Right ventricle myocardium superior (tissue), 1 donor: ENCODE data around the gene DIP2A. TPM values are rescaled to one million over a fixed set of nuclear protein-coding genes. Genes with fewer than 3 reads are reported as not detected.

Experiments
- ATAC-seq: fragments of 200-7000 bp; cut with Tn5 transposase; one replicate; pipeline ENCODE4 v1.9.1; 2020; ENCODE audit warnings: mild to moderate bottlenecking; ENCODE audit not compliant: poor library complexity
- DNase-seq: peaks from one replicate; pipeline ENCODE4 v3.0.0-alpha.2; 2020
- intact Hi-C: fragments of 100-400 bp; cut with DNase I; formaldehyde crosslinking; loops from one replicate; pipeline ENCODE4 v1.11.2; 2022
- long read RNA-seq: library from polyadenylated mRNA; unstranded; transcript quantifications from one replicate; pipeline ENCODE4 v2.0.0, GENCODE V29; 2021
- total RNA-seq: library from RNA; stranded (reverse); fragmentation: NEBNext Ultra II Directional; extraction: Animal tissue kit (Norgen Biotek cat#: 25700); gene quantifications from one replicate; pipeline ENCODE4 v1.2.1, GENCODE V29; 2021
- donor health status: DM: no; HTN: yes; CAD: no; lungs with severe emphysema.

The DIP2A gene, protein sequence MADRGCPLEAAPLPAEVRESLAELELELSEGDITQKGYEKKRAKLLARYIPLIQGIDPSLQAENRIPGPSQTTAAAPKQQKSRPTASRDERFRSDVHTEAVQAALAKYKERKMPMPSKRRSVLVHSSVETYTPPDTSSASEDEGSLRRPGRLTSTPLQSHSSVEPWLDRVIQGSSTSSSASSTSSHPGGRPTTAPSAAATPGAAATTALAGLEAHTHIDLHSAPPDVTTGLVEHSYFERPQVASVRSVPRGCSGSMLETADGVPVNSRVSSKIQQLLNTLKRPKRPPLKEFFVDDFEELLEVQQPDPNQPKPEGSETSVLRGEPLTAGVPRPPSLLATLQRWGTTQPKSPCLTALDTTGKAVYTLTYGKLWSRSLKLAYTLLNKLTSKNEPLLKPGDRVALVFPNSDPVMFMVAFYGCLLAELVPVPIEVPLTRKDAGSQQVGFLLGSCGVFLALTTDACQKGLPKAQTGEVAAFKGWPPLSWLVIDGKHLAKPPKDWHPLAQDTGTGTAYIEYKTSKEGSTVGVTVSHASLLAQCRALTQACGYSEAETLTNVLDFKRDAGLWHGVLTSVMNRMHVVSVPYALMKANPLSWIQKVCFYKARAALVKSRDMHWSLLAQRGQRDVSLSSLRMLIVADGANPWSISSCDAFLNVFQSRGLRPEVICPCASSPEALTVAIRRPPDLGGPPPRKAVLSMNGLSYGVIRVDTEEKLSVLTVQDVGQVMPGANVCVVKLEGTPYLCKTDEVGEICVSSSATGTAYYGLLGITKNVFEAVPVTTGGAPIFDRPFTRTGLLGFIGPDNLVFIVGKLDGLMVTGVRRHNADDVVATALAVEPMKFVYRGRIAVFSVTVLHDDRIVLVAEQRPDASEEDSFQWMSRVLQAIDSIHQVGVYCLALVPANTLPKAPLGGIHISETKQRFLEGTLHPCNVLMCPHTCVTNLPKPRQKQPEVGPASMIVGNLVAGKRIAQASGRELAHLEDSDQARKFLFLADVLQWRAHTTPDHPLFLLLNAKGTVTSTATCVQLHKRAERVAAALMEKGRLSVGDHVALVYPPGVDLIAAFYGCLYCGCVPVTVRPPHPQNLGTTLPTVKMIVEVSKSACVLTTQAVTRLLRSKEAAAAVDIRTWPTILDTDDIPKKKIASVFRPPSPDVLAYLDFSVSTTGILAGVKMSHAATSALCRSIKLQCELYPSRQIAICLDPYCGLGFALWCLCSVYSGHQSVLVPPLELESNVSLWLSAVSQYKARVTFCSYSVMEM (N-terminal part only)
- total RNA-seq = 21.6 TPM
- long read RNA-seq, full-length matches to known transcripts = 5 of 22 reads
- long read RNA-seq, partial matches to known transcripts = 11 of 22 reads
- long read RNA-seq, other reads (novel, unspliced or antisense) = 6 of 22 reads

DNA sequence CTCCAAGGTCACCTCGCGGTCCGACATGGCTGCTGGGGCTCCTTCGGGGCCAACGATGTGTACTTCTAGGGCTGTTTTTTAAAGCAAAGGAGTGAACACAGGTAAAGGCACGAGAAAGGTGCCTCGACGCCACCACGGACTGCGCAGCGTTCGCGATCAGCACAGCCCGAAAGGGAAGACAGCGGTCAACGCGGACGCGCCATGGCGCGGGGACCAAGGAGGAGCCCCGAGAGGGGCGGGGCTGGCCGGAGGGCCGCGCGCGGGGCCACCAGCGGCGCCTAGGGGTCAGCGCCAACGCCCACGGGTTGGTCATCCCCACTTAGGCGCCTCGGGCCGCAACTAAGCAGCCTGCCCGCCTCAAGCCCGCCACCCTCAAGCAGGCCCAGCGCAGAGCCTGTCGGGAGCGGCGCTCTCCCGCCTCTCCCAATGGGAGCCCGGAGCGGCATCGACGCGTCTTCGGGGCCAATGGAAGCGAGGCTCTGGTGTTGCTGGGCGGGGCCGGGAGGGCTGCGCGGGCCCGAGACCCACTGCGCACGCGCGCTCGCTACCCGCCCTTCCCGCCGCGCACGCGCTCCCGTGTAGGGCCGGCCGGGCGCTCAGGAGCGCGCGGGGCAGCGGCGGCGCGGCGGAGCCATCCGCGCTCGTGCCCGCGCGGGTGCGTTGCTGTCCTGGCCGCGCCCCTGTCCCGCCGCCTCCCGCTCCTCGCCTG lies at the start of gene DIP2A:
DIP2A (plus strand) TSS at position 577 of the 709 bp plus-strand sequence. CDS start 241 bp downstream, outside the sequence.
- DNase-seq = peak; percentile 97
- ATAC-seq = peak; percentile 96
- intact Hi-C loops = no loop called here

DNA sequence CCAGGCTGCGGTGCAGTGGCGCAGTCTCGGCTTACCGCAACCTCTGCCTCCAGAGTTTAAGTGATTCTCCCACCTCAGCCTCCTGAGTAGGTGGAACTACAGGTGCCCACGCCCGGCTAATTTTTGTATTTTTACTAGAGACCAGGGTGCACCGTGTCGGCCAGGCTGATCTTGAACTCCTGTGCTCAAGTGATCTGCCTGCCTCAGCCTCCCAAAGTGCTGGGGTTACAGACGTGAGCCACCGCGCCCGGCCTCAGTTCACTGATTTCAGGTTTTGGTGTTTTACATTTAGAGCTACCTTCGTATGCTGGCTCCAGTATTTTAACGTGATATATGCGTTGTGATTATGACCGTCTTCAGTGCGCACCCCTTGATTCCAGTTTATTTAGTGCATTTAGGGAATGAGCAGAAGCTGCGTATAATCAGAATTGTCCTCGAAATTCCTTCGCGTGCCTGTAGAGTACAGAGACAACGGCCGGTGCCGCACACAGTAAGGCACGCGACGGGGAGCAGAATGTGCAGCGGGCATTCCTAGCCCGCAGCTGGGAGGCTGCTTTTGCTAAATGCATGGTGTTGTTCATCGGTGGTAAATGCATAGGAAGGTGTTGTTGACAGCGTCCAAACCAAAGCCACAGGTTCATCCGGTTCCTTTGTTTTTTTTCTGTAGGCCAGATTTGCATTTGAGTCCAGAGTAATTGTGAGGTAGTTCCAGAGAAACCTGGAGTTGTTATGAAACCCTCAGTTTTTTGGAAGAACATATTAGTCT lies 48.9 kb upstream of the DIP2A start:
- intact Hi-C loops = no loop called here
- ATAC-seq (no peak), DNase-seq (peak; percentile 17)

DNA sequence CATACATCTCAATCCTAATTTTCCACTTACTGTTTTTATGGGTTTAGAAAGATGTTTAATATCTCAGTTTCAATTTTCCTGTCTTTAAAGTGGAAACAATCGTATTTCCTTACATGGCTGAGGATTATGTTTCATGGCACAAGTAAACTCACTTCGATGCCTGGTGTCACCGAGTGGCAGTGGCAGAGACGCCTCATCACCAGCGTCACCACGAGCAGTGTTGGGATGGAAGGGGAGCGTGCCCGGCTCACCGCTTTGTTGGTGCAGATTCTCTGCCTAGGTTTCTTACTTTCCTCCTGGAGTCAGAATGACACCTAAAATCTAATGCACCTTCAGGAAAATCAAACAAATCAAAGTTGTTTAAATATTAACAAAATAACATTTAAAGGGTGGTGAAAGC lies 48.2 kb upstream of the DIP2A start:
- intact Hi-C loops = no loop called here
- DNase-seq = peak; percentile 7

DNA sequence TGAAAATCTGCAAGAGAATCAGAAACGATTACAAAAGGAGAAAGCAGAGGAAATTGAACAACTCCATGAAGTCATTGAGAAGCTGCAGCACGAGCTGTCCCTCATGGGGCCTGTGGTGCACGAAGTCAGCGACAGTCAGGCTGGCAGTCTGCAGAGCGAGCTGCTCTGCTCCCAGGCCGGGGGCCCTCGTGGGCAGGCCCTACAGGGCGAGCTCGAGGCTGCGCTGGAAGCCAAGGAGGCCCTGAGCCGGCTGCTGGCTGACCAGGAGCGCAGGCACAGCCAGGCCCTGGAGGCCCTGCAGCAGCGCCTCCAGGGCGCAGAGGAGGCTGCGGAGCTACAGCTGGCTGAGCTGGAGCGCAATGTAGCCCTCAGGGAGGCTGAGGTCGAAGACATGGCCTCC lies 47.5 kb upstream of the DIP2A start:
- intact Hi-C loops = no loop called here
- ATAC-seq (no peak), DNase-seq (peak; percentile 20)

More for the DNA sequence above, 48.2 kb upstream of the DIP2A start:
- no peak for ATAC-seq

DNA sequence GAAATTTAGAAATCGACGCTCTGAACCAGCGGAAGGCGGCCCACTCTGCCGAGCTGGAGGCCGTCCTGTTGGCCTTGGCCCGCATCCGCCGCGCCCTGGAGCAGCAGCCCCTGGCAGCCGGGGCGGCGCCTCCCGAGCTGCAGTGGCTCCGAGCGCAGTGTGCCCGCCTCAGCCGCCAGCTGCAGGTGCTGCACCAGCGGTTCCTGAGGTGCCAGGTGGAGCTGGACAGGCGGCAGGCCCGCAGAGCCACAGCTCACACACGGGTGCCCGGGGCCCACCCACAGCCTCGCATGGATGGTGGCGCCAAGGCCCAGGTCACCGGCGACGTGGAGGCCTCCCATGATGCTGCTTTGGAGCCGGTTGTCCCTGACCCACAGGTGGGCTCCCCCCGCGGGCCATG lies 47.0 kb upstream of the DIP2A start:
- peak; percentile 24 for DNase-seq
- intact Hi-C loops = no loop called here
- ATAC-seq = no peak

DNA sequence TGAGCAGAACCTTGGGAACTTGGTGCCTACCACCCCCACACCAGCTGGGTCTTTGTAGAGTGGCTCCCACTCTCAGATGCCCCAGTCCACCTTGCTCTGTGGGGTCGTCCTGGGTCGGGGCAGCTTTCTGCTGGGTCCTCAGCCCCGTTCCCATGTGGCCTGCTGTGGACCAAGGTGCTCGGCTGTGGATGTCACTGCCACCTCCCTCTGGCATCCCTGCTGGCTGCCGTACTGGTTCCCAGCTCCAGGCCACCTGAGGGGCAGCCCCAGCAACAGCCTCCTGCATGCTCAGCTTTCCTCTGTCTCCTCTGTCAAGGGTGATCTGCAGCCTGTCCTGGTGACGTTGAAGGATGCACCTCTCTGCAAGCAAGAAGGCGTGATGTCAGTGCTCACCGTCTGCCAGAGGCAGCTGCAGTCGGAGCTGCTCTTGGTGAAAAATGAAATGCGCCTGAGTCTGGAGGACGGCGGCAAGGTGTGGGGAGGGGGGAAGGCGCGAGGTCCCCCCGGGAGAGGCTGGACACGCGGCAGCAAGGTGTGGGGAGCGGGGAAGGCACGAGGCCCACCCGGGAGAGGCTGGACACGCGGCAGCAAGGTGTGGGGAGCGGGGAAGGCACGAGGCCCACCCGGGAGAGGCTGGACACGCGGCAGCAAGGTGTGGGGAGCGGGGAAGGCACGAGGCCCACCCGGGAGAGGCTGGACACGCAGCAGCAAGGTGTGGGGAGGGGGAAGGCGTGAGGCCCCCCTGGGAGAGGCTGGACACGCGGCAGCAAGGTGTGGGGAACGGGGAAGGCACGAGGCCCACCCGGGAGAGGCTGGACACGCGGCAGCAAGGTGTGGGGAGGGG lies 45.9 kb upstream of the DIP2A start:
- ATAC-seq (no peak), DNase-seq (peak; percentile 31)
- intact Hi-C loops = no loop called here

DNA sequence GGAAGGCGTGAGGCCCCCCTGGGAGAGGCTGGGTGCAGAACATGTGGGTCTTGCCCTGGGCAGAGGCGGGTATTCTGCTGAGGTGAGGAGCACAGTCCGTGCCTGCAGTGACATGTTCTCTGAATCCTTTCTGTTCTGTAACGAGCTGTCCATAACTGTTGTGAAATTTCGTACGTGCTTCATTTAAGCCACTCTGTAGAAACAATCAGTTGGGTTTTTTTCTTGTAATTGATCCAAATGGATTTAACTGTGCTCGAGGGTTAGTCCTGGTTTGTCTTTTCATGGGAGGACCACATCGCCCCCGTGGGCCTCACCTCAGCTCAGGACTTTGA lies 45.4 kb upstream of the DIP2A start:
- no peak for ATAC-seq
- intact Hi-C loops = no loop called here
- DNase-seq = peak; percentile 1

DNA sequence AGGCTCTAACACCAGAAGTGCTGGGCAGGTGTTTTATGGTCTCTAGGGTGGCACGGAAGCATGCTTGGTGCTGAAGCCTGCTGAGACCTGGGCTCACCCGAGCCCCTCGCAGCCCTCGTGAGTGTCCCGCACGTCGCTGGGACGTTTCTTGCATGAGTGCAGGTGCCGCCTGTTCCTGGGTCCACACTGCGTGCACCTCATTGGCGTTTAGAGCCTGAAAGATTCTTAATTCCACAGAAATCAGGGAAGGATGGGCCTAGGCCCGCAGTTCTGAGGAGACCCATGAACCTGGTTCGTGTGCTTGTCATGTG lies 43.8 kb upstream of the DIP2A start:
- intact Hi-C loops = no loop called here
- ATAC-seq (no peak), DNase-seq (peak; percentile 18)

DNA sequence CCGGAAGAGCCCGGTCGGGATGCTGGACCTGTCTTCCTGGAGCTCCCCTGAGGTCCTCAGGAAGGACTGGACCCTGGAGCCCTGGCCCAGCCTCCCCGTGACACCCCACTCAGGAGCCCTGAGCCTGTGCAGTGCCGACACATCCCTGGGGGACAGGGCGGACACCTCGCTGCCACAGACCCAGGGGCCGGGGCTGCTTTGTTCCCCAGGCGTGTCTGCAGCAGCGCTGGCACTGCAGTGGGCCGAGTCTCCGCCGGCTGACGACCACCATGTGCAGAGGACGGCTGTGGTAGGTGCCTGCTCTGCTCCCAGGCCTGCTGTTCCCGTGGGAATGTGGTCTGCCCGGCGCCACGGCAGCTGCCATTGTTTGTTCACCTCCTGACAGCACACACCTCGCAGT lies 42.1 kb upstream of the DIP2A start:
- ATAC-seq (no peak), DNase-seq (peak; percentile 18)
- intact Hi-C loops = no loop called here

DNA sequence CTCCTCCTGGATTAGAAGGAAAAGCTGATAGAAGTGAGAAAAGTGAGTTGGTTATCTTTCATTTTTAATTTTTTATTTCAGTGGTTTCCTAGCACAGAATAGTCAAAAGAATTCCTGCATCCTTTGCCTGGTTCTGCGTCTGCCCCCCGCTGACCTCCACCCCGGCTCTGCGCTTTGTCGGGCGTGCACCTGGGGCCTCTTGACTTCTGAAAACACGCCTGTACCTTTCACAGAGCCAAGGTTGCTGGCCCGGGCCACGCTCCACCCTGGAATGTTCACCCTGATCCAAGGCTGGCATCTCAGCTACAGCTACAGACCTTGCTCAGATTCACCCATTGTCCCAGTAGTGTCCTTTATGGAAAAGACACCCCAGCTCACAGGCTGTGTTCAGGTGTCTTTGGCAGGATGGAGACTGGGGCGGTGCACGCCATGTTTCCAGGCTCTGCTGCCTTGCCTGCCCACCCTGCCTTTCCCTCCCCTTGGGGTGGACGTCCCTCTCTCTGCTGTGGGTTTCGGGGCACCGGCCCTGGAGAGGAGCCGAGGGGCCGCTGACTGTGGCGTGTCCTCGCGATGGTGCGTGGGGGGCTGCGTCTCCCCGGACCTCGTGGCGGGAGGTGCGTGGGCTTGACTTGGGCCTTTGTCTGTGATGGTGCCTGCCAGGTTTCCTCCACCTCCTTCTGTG lies 40.3 kb upstream of the DIP2A start:
- peak; percentile 17 for DNase-seq
- intact Hi-C loops = no loop called here
- ATAC-seq = no peak

DNA sequence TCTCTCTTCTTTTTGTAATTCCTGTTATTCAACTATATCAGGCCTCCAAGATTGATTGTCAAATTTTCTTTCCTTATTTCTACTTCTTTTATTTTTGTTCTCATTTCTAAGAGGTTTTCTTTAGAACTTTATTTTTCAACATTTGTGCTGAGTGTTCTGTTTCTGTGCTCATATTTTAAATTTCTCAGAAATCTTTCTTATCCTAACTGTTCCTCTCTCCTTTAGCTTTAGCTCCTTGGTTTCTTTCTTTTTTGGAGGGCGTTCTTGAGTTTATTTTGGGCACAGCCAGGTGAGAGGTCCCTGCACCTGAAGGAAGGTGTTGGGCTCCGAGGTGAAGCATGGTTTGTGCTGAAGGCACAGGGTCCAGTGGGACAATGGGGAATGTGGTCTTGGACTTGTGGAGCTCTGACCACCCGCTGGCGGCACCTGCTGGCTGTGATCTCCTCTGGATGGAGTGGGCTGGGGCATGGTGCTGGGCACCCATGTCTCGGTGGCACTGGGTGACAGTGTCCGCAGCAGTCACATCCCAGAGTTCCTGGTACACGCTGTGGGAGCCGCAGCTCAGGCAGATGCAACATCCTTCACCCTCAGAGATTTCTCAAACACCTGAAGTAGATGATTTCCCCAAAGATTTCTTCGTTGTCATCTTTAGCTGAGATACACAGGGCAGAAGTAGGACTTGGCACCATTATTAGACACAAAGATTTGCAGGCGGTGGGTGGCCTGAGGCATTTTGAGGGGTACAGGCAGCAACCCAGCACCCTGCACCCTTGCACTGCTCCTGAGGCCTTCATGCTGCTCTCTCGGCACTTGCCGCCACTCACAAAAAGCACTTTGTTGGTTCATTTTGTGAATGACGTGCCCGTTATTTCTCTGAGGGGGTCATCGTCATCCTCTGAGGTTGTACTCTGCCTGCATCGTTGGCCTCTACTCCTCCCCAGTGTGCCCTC lies 38.2 kb upstream of the DIP2A start:
- ATAC-seq (no peak), DNase-seq (peak; percentile 34)
- intact Hi-C loops = no loop called here

DNA sequence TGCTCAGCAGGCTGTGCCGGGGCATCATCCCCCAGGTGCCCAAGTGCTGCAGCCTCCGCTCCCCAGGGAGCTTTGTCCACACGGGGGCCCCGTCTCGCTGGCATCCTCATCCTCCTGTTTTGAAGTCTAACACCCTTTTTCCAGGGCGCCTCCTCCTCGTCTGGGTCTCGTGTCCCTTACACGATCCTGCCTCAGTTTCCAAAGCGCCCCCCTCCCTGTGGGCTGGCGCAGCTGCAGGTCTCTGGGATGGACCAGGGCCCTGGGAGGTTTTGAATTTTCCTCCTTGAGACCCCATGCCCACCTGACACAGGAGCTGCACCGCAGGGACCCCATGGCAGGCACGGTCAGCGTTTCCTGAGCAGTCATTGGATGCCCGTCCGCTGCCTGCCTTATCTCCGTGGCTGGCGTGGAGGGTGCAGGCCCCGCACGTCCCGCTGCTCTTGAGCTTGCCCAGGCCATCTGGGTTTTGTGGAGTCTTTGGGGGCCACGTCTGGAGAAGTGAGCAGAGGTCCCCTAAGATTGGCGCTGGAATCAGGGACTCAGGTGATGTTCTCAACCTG lies 37.4 kb upstream of the DIP2A start:
- intact Hi-C loops = no loop called here
- ATAC-seq = no peak
- peak; percentile 30 for DNase-seq

DNA sequence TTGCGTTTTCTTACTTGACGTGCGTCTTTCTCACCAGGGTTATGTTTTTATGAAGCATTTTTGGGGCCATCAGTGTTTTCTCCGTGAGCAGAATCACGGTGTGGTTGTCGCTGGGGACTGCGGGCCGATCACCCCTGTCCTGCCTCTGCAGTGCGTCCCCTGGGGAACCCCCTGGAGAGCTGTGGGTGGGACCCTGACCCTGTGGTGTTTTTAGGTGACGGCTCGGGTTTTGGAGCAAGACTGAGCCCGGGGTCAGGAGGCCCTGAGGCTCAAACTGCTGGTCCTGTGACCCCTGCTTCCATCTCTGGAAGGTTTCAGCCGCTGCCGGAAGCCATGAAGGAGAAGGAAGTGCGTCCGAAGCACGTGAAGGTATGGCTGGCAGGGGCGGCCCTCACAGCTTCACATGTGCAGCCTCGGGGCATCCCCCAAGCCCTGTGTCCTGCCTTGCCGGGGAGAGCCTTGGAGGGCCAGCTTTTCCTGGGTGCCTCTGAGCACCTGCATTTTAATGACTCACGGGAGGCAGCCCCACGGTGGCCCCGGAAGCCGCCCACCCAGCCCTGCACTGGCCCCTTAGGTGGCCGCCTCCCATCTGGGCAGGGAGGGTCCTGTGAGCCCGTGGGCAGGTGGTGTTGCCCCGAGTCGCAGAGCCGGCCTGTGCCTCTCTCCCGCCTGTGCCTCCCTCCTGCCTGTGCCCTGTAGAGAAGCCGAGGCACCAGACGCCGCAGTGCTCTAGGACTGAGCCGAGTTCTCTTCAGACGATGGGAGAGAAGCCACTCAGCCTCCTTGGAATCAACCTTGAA lies 36.7 kb upstream of the DIP2A start:
- DNase-seq (peak; percentile 30), ATAC-seq (no peak)
- intact Hi-C loops = no loop called here

DNA sequence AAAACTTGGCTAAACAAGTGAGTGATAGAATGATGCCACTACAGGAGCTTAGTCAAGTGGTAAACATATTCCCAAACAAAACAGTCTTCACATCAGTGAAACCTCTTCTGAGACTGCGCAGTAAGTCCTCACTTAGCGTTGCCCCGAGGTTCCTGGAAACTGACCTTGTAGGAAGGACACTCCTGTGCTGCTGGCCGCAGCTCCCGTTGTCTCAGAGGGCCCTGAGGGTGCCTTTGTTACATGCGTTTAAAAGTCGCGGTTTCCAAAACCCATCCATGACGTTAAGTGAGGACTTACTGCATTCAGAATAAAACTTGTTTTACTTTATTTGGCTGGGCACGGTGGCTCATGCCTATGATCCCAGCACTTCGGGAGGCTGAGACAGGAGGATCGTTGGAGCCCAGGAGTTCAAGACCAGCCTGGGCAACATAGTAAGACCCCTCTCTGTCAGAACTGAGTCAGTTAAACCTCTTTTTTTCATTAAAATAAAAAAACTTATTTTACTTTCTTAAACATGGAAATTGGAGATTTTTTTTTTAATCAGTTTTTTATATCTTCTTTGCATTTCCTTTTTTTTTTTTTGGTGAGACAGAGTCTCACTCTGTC lies 36.0 kb upstream of the DIP2A start:
- no peak for ATAC-seq
- intact Hi-C loops = no loop called here
- peak; percentile 7 for DNase-seq
